Adipocyte (in vitro differentiated cells): Measurements from ENCODE around the gene TRAPPC3.

Experiments used
- DNase-seq: peaks from one replicate; pipeline ENCODE4 v3.0.0-alpha.2; 2015; ENCODE audit warnings: low read depth
- H3K27me3 ChIP-seq: replicated peaks from 2 replicates; pipeline ENCODE4 v1.7.0; 2013; ENCODE audit warnings: mild to moderate bottlenecking, low read length, moderate library complexity; ENCODE audit not compliant: control insufficient read depth, insufficient read depth
- H3K36me3 ChIP-seq: 2 replicates; pipeline ENCODE4 v1.7.0; 2013; ENCODE audit warnings: low read length, mild to moderate bottlenecking, moderate library complexity; ENCODE audit not compliant: control insufficient read depth, insufficient read depth, severe bottlenecking
- H3K4me1 ChIP-seq: 2 replicates; pipeline ENCODE4 v1.7.0; 2013; ENCODE audit warnings: mild to moderate bottlenecking, low read length, moderate library complexity; ENCODE audit not compliant: control insufficient read depth, insufficient read depth
- H3K4me3 ChIP-seq: 2 replicates; pipeline ENCODE4 v1.7.0; 2013; ENCODE audit warnings: mild to moderate bottlenecking, low read length, moderate library complexity
- H3K9ac ChIP-seq: 2 replicates; pipeline ENCODE4 v1.7.0; 2013; ENCODE audit warnings: mild to moderate bottlenecking, low read length, moderate library complexity
- H3K9me3 ChIP-seq: 2 replicates; pipeline ENCODE4 v1.7.0; 2013; ENCODE audit warnings: mild to moderate bottlenecking, low read length, moderate library complexity; ENCODE audit not compliant: control insufficient read depth

TRAPPC3 gene

DNA sequence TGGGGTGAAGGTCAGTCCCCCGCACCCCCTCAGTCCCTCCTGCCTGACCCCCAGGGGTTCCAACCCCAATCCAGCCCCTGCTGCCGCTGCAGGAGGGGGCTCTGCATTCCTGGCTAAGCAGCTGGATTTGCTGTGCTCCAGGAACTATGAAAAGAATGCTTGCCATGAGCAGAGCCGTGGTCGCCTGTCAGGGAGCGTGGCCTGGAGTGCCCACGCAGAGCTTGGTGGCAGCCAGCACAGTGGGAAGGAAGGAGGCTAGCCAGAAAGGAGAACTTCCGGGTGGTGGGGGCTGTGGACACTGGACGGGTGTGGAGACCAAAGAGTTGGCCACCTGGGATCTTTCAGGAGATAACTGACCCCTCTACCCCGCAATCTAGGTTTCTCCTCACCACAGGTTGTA lies 29.8 kb downstream of the TRAPPC3 start:
- no peaks in the 10 kb centered on the region for H3K9me3 ChIP-seq
- no peaks in the 10 kb centered on the region for H3K36me3 ChIP-seq
- peaks cover 11% of the 10 kb centered on the region for H3K4me1 ChIP-seq
- DNase-seq = peak; percentile 70
- H3K9ac ChIP-seq = no peak overlapping the region
- no peaks in the 10 kb centered on the region for H3K27me3 ChIP-seq
- H3K4me3 ChIP-seq = no peak overlapping the region

- Histone ChIP-seq H3K36me3 (no peaks in the 10 kb centered on the region), H3K9me3 (no peaks in the 10 kb centered on the region), H3K4me1 (peaks cover 11% of the 10 kb centered on the region), H3K27me3 (no peaks in the 10 kb centered on the region), H3K9ac (no peak overlapping the region), H3K4me3 (no peak overlapping the region)
- DNase-seq = no peak
These were observed 30.7 kb downstream of the TRAPPC3 start for GRCh38 chr1:36118447-36119204.

GRCh38 chr1:36116901-36117300 lies 32.4 kb downstream of the TRAPPC3 start:
- no peak for DNase-seq
- no peaks in the 10 kb centered on the region for H3K9me3 ChIP-seq
- peaks cover 11% of the 10 kb centered on the region for H3K4me1 ChIP-seq
- H3K36me3 ChIP-seq = no peaks in the 10 kb centered on the region
- H3K9ac ChIP-seq = no peak overlapping the region
- H3K4me3 ChIP-seq = no peak overlapping the region
- no peaks in the 10 kb centered on the region for H3K27me3 ChIP-seq

DNA sequence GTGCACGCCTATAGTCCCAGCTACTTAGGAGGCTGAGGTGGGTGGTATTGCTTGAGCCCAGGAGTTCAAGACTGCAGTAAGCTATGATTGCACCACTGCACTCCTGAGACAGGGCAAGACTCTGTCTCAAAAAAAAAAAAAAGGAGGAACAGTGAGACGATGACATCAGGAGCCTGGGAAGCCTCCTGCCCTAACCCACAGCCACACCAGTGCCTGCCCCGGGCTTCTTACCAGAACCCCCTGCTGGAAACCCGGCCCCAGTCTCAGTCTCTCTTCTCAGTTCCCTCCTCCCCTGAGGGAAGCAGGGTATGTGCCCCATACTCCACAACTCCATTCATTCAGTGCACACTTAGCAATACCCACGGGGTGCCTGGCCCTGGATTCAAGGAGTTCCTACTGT lies 33.4 kb downstream of the TRAPPC3 start:
- H3K4me1 ChIP-seq = peaks cover 11% of the 10 kb centered on the region
- H3K36me3 ChIP-seq = no peaks in the 10 kb centered on the region
- H3K9me3 ChIP-seq = no peaks in the 10 kb centered on the region
- peak; percentile 73 for DNase-seq
- H3K4me3 ChIP-seq = no peak overlapping the region
- H3K27me3 ChIP-seq = no peaks in the 10 kb centered on the region
- peak overlapping the region; percentile 65 for H3K9ac ChIP-seq

GRCh38 chr1:36115200-36115669 lies 34.1 kb downstream of the TRAPPC3 start:
- H3K4me3 ChIP-seq = no peak overlapping the region
- peak overlapping the region; percentile 65 for H3K9ac ChIP-seq
- peaks cover 11% of the 10 kb centered on the region for H3K4me1 ChIP-seq
- peak; percentile 95 for DNase-seq
- H3K27me3 ChIP-seq = no peaks in the 10 kb centered on the region
- H3K9me3 ChIP-seq = no peaks in the 10 kb centered on the region
- no peaks in the 10 kb centered on the region for H3K36me3 ChIP-seq

- H3K4me3 ChIP-seq = no peak overlapping the region
- H3K9ac ChIP-seq = no peak overlapping the region
- no peak for DNase-seq
- H3K27me3 ChIP-seq = no peaks in the 10 kb centered on the region
- H3K9me3 ChIP-seq = no peaks in the 10 kb centered on the region
- H3K36me3 ChIP-seq = no peaks in the 10 kb centered on the region
- peaks cover 11% of the 10 kb centered on the region for H3K4me1 ChIP-seq
These were observed 34.9 kb downstream of the TRAPPC3 start for GRCh38 chr1:36114371-36114770.

GRCh38 chr1:36112823-36113222 lies 36.5 kb downstream of the TRAPPC3 start:
- H3K4me1 ChIP-seq = peaks cover 11% of the 10 kb centered on the region
- no peak overlapping the region for H3K4me3 ChIP-seq
- H3K9me3 ChIP-seq = no peaks in the 10 kb centered on the region
- DNase-seq = no peak
- no peak overlapping the region for H3K9ac ChIP-seq
- H3K36me3 ChIP-seq = no peaks in the 10 kb centered on the region
- H3K27me3 ChIP-seq = no peaks in the 10 kb centered on the region

GRCh38 chr1:36111151-36111550 lies 38.1 kb downstream of the TRAPPC3 start:
- no peak for DNase-seq
- peaks cover 10% of the 10 kb centered on the region for H3K4me1 ChIP-seq
- H3K27me3 ChIP-seq = no peaks in the 10 kb centered on the region

DNA sequence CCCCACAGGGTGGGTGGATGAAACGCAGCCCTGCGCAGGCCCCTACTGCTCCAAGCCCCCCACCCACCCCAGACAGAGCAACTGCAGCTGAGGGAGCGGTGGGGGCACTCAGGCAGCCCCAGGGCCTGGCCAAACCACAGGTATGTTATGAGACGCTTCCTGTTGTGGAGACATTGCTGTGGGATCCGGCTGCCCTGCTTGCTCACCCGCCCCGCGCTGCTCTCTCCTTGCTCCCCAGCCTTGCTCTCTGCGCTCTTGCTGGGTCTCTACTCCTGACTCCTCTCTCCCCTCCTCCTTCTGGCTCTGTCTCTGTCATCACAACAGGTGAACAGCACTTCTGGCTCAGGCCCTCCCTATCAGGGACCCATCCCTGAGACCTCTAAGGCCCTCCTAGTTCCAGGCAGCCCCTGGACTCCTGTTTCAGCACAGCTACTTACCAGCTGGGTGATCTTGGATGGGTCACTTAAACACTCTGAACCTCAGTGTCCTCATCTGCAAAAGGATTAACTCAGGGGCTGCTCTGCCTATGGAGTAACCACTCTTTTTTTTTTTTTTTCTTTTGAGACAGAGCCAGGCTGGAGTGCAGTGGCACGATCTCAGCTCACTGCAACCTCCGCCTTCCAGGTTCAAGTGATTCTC lies 40.1 kb downstream of the TRAPPC3 start:
- Histone ChIP-seq H3K36me3 (no peaks in the 10 kb centered on the region), H3K9me3 (no peaks in the 10 kb centered on the region), H3K4me1 (no peaks in the 10 kb centered on the region), H3K27me3 (no peaks in the 10 kb centered on the region), H3K9ac (no peak overlapping the region), H3K4me3 (no peak overlapping the region)
- DNase-seq = peak; percentile 85

More at GRCh38 chr1:36111151-36111550, 38.1 kb downstream of the TRAPPC3 start:
- H3K9ac ChIP-seq = no peak overlapping the region
- H3K9me3 ChIP-seq = no peaks in the 10 kb centered on the region
- no peak overlapping the region for H3K4me3 ChIP-seq
- no peaks in the 10 kb centered on the region for H3K36me3 ChIP-seq

GRCh38 chr1:36108314-36108713 lies 41.0 kb downstream of the TRAPPC3 start:
- DNase-seq = peak; percentile 88
- no peaks in the 10 kb centered on the region for H3K27me3 ChIP-seq
- no peak overlapping the region for H3K9ac ChIP-seq
- no peaks in the 10 kb centered on the region for H3K36me3 ChIP-seq
- no peak overlapping the region for H3K4me3 ChIP-seq
- no peaks in the 10 kb centered on the region for H3K9me3 ChIP-seq
- H3K4me1 ChIP-seq = no peaks in the 10 kb centered on the region

DNA sequence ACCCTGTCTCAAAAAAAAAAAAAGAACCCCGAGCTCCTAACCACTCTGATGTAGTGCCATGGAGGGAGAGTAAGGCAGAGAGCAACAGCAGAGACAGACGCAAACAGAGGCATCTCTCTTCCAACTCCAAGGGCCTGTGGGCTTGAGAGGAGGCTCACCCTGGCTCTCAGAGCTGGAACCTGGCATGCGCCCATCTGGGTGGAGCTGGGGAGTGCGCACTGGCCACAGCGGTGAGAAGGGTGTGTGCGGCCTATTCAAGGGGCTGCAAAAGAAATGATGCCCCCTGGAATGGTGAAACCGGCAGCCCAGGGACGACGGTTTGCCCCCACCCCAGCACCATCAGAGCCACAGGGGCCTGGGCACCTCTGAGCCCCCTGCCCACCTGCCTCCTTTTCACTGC lies 41.9 kb downstream of the TRAPPC3 start:
- DNase-seq = no peak
- Histone ChIP-seq H3K27me3 (no peaks in the 10 kb centered on the region), H3K36me3 (no peaks in the 10 kb centered on the region), H3K4me3 (no peak overlapping the region), H3K9ac (no peak overlapping the region), H3K4me1 (no peaks in the 10 kb centered on the region), H3K9me3 (no peaks in the 10 kb centered on the region)
